Measurements from ENCODE around the gene CORO2A.

DNA sequence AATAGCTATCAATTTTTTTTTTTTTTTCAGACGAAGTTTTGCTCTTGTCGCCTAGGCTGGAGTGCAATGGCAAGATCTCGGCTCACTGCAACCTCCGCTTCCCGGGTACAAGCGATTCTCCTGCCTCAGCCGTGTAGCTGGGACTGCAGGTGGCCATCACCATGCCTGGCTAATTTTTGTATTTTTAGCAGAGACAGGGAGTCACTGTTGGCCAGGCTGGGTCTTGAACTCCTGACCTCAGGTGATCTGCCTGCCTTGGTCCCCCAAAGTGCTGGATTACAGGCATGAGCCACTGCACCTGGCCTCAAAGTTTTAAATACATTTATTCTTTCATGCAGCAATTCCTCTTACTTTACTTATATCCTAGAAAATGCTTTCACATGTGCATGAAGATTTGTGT lies 91.0 kb downstream of the CORO2A start:
- TF ChIP-seq TAF1 (IDR thresholded peaks at IDR 0.05; ENCODE audit: low read depth, low read length) (no peak), SPI1 (IDR thresholded peaks at IDR 0.05; ENCODE audit: low read depth, low read length) (no peak), POLR2AphosphoS5 (IDR thresholded peaks at IDR 0.05; ENCODE audit: low read depth, low read length) (no peak), POLR2A (IDR thresholded peaks at IDR 0.05; ENCODE audit: low read depth, low read length) (no peak), PAX5 (IDR thresholded peaks at IDR 0.05; ENCODE audit: insufficient read depth, low read length, severe bottlenecking) (no peak), POU2F2 (IDR thresholded peaks at IDR 0.05; ENCODE audit: low read depth, low read length) (no peak)
